IMR-90 (cell line): ENCODE data around the gene ISCA1. TPM values are rescaled to one million over a fixed set of nuclear protein-coding genes. Genes with fewer than 3 reads are reported as not detected.
A peak's percentile ranks its signal among the peaks of the same experiment; 100 is the strongest.

Experiments used
- ATAC-seq: fragments of 200-7000 bp; cut with Tn5 transposase; 2 replicates; pipeline ENCODE4 v1.9.1; 2020; ENCODE audit warnings: low read depth, mild to moderate bottlenecking, moderate library complexity
- BruUV-seq: library from RNA; stranded (reverse); fragments of 400-500 nt; replicated peaks from 2 replicates; lab custom pipeline; 2021; lab: Mats Ljungman, UMichigan
- CTCF ChIA-PET: fragments of 300-600 bp; formaldehyde crosslinking; extraction: SDS; loops from one replicate; lab custom pipeline; 2021; ENCODE audit warnings: antibody characterized with exemption; lab: Yijun Ruan, JAX
- POLR2A ChIA-PET: fragments of 300-600 bp; sonication (Branson Sonifier 250); formaldehyde crosslinking; loops from one replicate; lab custom pipeline; 2022; ENCODE audit warnings: antibody characterized with exemption; ENCODE audit not compliant: unreplicated experiment; lab: Charles Lee
- DNase-seq: peaks from one replicate; pipeline ENCODE4 v3.0.0; 2013
- H2AFZ ChIP-seq: replicated peaks from 2 replicates; pipeline ENCODE3; 2013; ENCODE audit warnings: low read length, mild to moderate bottlenecking; ENCODE audit not compliant: poor library complexity
- H2AK5ac ChIP-seq: 2 replicates; pipeline ENCODE4 v1.6.1; 2013; ENCODE audit warnings: low read depth, low read length, inconsistent platforms
- H2AK9ac ChIP-seq: replicated peaks from 2 replicates; pipeline ENCODE3; 2013; ENCODE audit warnings: mild to moderate bottlenecking, low read depth, low read length, moderate library complexity; ENCODE audit not compliant: poor library complexity
- H2BK120ac ChIP-seq: 2 replicates; pipeline ENCODE4 v1.6.1; 2013; ENCODE audit warnings: low read depth, low read length, inconsistent platforms
- H2BK15ac ChIP-seq: 3 replicates; pipeline ENCODE4 v1.6.1; 2013; ENCODE audit warnings: low read depth, low read length, inconsistent platforms
- H2BK20ac ChIP-seq: 2 replicates; pipeline ENCODE4 v1.6.1; 2013; ENCODE audit warnings: low read depth, mild to moderate bottlenecking, inconsistent platforms, low read length, moderate library complexity
- H2BK5ac ChIP-seq: 2 replicates; pipeline ENCODE4 v1.6.1; 2013; ENCODE audit warnings: mild to moderate bottlenecking, low read depth, low read length, inconsistent platforms; ENCODE audit not compliant: poor library complexity, severe bottlenecking
- H3K14ac ChIP-seq: replicated peaks from 2 replicates; pipeline ENCODE4 v1.6.1; 2013; ENCODE audit warnings: low read depth, low read length, inconsistent platforms
- H3K18ac ChIP-seq: 2 replicates; pipeline ENCODE4 v1.6.1; 2013; ENCODE audit warnings: low read depth, low read length, control low read depth
- H3K23ac ChIP-seq: 2 replicates; pipeline ENCODE4 v1.6.1; 2013; ENCODE audit warnings: low read depth, low read length, inconsistent platforms
- H3K27ac ChIP-seq: 2 replicates; pipeline ENCODE4 v1.5.1; 2013; ENCODE audit warnings: mild to moderate bottlenecking, control low read depth, low read length; ENCODE audit not compliant: insufficient read depth
- H3K27me3 ChIP-seq: 2 replicates; pipeline ENCODE4 v1.6.1; 2013; ENCODE audit warnings: low read length; ENCODE audit not compliant: control insufficient read depth, insufficient read depth
- H3K36me3 ChIP-seq: 2 replicates; pipeline ENCODE4 v1.6.1; 2013; ENCODE audit warnings: low read length, mixed read lengths; ENCODE audit not compliant: control insufficient read depth, insufficient read depth
- H3K4ac ChIP-seq: 2 replicates; pipeline ENCODE4 v1.6.1; 2013; ENCODE audit warnings: low read depth, low read length, inconsistent platforms
- H3K4me1 ChIP-seq: 2 replicates; pipeline ENCODE4 v1.6.1; 2013; ENCODE audit warnings: low read length, mixed read lengths; ENCODE audit not compliant: control insufficient read depth, insufficient read depth
- H3K4me2 ChIP-seq: 2 replicates; pipeline ENCODE4 v1.6.1; 2013; ENCODE audit warnings: low read depth, mild to moderate bottlenecking, control low read depth, low read length, moderate library complexity
- H3K4me3 ChIP-seq: 2 replicates; pipeline ENCODE4 v1.5.1; 2013; ENCODE audit warnings: low read depth, mild to moderate bottlenecking, control low read depth, low read length, moderate library complexity; ENCODE audit not compliant: insufficient read depth
- H3K56ac ChIP-seq: 2 replicates; pipeline ENCODE4 v1.6.1; 2013; ENCODE audit warnings: low read length, inconsistent platforms; ENCODE audit not compliant: insufficient read depth; ENCODE audit errors: extremely low read depth
- H3K79me1 ChIP-seq, 2 experiments: 2 replicates each; pipeline ENCODE4 v1.6.1; 2013; ENCODE audit warnings: low read length in 2 of 2, inconsistent platforms in 1 of 2, low read depth in 1 of 2
- H3K9ac ChIP-seq: 2 replicates; pipeline ENCODE4 v1.6.1; 2013; ENCODE audit warnings: low read depth, low read length, control low read depth
- H3K9me1 ChIP-seq: 2 replicates; pipeline ENCODE4 v1.6.1; 2013; ENCODE audit warnings: low read length, inconsistent platforms; ENCODE audit not compliant: insufficient read depth
- H3K9me3 ChIP-seq: 2 replicates; pipeline ENCODE4 v1.6.1; 2013; ENCODE audit warnings: low read length; ENCODE audit not compliant: control insufficient read depth, insufficient read depth
- H4K20me1 ChIP-seq: 2 replicates; pipeline ENCODE4 v1.6.1; 2013; ENCODE audit warnings: low read length, inconsistent platforms; ENCODE audit not compliant: insufficient read depth
- H4K5ac ChIP-seq: 2 replicates; pipeline ENCODE4 v1.6.1; 2013; ENCODE audit warnings: mild to moderate bottlenecking, low read depth, low read length, control low read depth
- H4K8ac ChIP-seq, 2 experiments: 2 replicates each; pipeline ENCODE4 v1.6.1; 2013; ENCODE audit warnings: low read depth in 2 of 2, low read length in 2 of 2, control low read depth in 1 of 2, inconsistent platforms in 1 of 2
- H4K91ac ChIP-seq: 2 replicates; pipeline ENCODE4 v1.6.1; 2013; ENCODE audit warnings: low read depth, low read length, inconsistent platforms; ENCODE audit not compliant: insufficient read depth
- CEBPB ChIP-seq: IDR thresholded peaks from 2 replicates; pipeline ENCODE4 v1.6.1; 2012; ENCODE audit warnings: low read depth, low read length, improper control_type of control experiment
- WGBS, 2 experiments: methylation state at CpG; one replicate each; pipeline versions ENCODE4 v1.1.5 to v1.1.7; 2013; ENCODE audit warnings: missing lambda C conversion rate in 2 of 2; ENCODE audit not compliant: insufficient read length in 1 of 2; ENCODE audit errors: extremely low coverage in 2 of 2; 5-methylcytosine and 5-hydroxymethylcytosine counted together
- dilution Hi-C: fragments of 300-500 bp; cut with HindIII; formaldehyde crosslinking; loops from one replicate; pipeline ENCODE4 v1.14.3; 2018; ENCODE audit warnings: low sequenced_read_pairs; ENCODE audit not compliant: unreplicated experiment
- in situ Hi-C: fragments of 300-500 bp; cut with MboI; formaldehyde crosslinking; loops from 3 replicates; pipeline ENCODE4 v1.14.3; 2019; ENCODE audit warnings: low sequenced_read_pairs, inconsistent platforms, mixed read lengths
- intact Hi-C: fragments of 100-400 bp; cut with micrococcal nuclease; formaldehyde crosslinking; loops from 2 replicates; pipeline ENCODE4 v1.10.0; 2022
- polyA plus RNA-seq, 3 experiments: library from polyadenylated mRNA; depleted of rRNA; stranded (reverse); fragments of >200 nt; gene quantifications; 2 replicates each; pipeline ENCODE4 v1.2.3, GENCODE V29; 2012; ENCODE audit warnings: low replicate concordance in 1 of 3
- total RNA-seq: library from RNA; depleted of rRNA; stranded (reverse); fragments of >200 nt; gene quantifications from 2 replicates; pipeline ENCODE4 v1.2.3, GENCODE V29; 2012
- TF ChIP-seq, protein P1 (sequence below): conservative IDR thresholded peaks from 2 replicates; pipeline ENCODE4 v1.5.1; 2012; ENCODE audit warnings: mild to moderate bottlenecking, low read depth, low read length, improper control_type of control experiment

ISCA1 gene
- total and polyA plus RNA-seq, 2 of the 4 experiments (the other 2 are of a cell fraction) = 14.7 to 15.1 TPM

GRCh38 chr9:86321373-86321772, 39.0 kb upstream of the ISCA1 start:
- Histone ChIP-seq H3K4me3 (no peak overlapping the region), H3K36me3 (peaks cover 31% of the 10 kb centered on the region)
- intact Hi-C loops = loop anchor here (5.0 kb wide), 1 partner anchor 34 kb away; no protein-coding TSS in a partner anchor

More at GRCh38 chr9:86321373-86321772, 39.0 kb upstream of the ISCA1 start:
- Histone ChIP-seq H2BK20ac (no peak overlapping the region), H3K56ac (no peak overlapping the region), H3K27me3 (no peaks in the 10 kb centered on the region), H3K4me2 (no peak overlapping the region), H4K91ac (no peak overlapping the region), H3K4ac (no peak overlapping the region), H2BK15ac (no peak overlapping the region), H3K4me1 (peaks cover 15% of the 10 kb centered on the region), H3K9me3 (no peaks in the 10 kb centered on the region), H2AK5ac (no peak overlapping the region), H3K23ac (no peak overlapping the region), H3K27ac (no peak overlapping the region), H3K9ac (no peak overlapping the region), H2AK9ac (no peak overlapping the region), H3K18ac (no peak overlapping the region), H3K9me1 (peaks cover 5% of the 10 kb centered on the region; the same call in 1 of the 2 replicates), H2AFZ (no peak overlapping the region), H4K8ac (no peak overlapping the region), H3K79me1 (peaks cover 9 to 12% of the 10 kb centered on the region in 2 experiments; a peak in 3 of 4 replicates), H3K14ac (no peak overlapping the region), H4K5ac (no peak overlapping the region), H2BK5ac (peak overlapping the region; percentile 85), H2BK120ac (no peak overlapping the region), H4K20me1 (no peaks in the 10 kb centered on the region)
- dilution Hi-C loops (no loop called here), in situ Hi-C loops (no loop called here)
- peak; percentile 86 for ATAC-seq
- peak; percentile 84 for DNase-seq
- ChIA-PET POLR2A (interaction anchor here (0.6 kb wide), 1 partner anchor 671 kb away, joined by 4 read pairs; no protein-coding TSS in a partner anchor), CTCF (interaction anchor here (0.6 to 0.7 kb wide), 5 partner anchors 22 to 1387 kb away, joined by 3 to 5 read pairs (median 3); no protein-coding TSS in a partner anchor)
- no CpG with 5 or more reads among the region's 5 CpGs for WGBS, 2 experiments
- TF ChIP-seq CEBPB = peak; percentile 87
- TF ChIP-seq, protein P1, sequence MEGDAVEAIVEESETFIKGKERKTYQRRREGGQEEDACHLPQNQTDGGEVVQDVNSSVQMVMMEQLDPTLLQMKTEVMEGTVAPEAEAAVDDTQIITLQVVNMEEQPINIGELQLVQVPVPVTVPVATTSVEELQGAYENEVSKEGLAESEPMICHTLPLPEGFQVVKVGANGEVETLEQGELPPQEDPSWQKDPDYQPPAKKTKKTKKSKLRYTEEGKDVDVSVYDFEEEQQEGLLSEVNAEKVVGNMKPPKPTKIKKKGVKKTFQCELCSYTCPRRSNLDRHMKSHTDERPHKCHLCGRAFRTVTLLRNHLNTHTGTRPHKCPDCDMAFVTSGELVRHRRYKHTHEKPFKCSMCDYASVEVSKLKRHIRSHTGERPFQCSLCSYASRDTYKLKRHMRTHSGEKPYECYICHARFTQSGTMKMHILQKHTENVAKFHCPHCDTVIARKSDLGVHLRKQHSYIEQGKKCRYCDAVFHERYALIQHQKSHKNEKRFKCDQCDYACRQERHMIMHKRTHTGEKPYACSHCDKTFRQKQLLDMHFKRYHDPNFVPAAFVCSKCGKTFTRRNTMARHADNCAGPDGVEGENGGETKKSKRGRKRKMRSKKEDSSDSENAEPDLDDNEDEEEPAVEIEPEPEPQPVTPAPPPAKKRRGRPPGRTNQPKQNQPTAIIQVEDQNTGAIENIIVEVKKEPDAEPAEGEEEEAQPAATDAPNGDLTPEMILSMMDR = no peak
- no TSS peak for BruUV-seq
